Stomach (tissue), 4 donors: Measurements from ENCODE around the gene RNF133.

ENCODE experiments used
- CTCF ChIP-seq, 7 experiments: fragments of 450-650 bp in 4 of 7; fragments of 200-600 bp in 3 of 7; sonication (generic) in 3 of 7; IDR thresholded peaks; one replicate each; pipeline ENCODE4 v1.5.1; 2016 to 2019; ENCODE audit warnings: antibody characterized with exemption in 7 of 7, control low read depth in 2 of 7, mild to moderate bottlenecking in 1 of 7
- EP300 ChIP-seq: sonication (generic); formaldehyde crosslinking; IDR thresholded peaks from one replicate; pipeline ENCODE4 v1.6.1; 2017; ENCODE audit warnings: antibody characterized with exemption
- POLR2A ChIP-seq, 4 donors: fragments of 450-650 bp; IDR thresholded peaks; one replicate each; pipeline ENCODE4 v1.6.1; 2016; ENCODE audit warnings: antibody characterized with exemption in 4 of 4, control low read depth in 2 of 4, mild to moderate bottlenecking in 1 of 4, moderate library complexity in 1 of 4

GRCh38 chr7:122658856-122659255 lies 40.1 kb downstream of the RNF133 start:
- TF ChIP-seq CTCF (IDR thresholded peaks at IDR 0.05) (no peak), POLR2A (IDR thresholded peaks at IDR 0.05) (no peak), EP300 (no peak)
